GM19468 (cell line): ENCODE results near the gene COL5A1.

Experiments used
- ATAC-seq: cut with Tn5 transposase; IDR thresholded peaks from one replicate; pipeline ENCODE4 v1.9.1; 2021; ENCODE audit warnings: mild to moderate bottlenecking, moderate library complexity, moderate number of reproducible peaks; ENCODE audit not compliant: unreplicated experiment; ENCODE audit errors: extremely low read depth

Gene COL5A1

DNA sequence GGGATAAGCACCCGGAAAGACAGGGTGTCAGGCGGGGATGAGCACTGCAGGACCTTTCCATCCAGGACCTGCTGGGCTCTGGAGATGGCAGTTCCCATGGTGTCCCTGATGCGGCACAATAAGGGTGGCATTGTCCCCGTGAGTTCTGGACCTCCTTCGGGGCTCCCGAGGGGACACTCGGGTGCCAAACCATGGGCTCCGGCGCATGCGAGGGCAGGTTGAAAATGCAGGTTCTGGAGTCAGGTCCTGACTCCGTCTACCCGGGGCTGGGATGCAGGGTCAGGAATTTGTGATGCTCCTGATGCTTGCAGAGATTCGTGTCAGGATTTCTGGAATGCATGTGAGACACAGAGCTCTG is 239.7 kb downstream of the COL5A1 start:
- no peak for ATAC-seq

GRCh38 chr9:134882204-134882785 is 240.7 kb downstream of the COL5A1 start:
- ATAC-seq = no peak

DNA sequence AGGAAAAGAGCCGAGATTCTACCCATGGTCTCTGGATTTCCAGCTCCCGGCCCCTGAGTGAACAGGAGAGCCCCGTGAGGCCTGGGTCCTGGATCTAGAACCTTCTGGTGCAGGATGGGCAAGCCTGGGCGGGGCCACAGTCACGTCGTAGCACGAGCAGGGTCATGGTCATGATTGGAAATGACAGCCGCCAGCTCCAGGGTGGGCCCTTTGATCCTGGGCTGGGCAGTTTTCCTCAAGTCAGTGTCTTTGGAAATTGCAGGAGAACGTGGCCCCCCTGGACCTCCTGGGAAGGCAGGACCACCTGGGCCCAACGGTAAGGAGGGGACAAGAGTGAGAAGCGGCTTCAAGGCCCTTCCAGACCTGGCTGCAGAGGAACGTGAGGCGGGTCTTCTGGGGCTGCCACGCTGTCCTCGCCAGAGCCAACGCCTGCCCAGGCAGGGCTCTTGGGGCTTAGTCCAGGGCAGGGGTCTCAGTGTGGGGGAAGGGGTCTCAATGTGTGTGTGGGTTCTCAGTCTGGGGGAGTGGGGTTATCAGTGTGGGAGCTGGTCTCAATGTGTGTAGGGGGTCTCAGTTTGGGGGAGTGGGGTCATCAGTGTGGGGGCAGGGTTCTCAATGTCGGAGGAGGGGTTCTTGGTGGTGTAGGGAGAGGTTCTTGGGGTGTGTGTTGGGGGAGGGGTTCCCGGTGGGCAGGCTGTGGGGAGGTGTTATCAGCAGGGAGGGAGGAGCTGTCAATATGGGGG is 241.6 kb downstream of the COL5A1 start:
- ATAC-seq = no peak

DNA sequence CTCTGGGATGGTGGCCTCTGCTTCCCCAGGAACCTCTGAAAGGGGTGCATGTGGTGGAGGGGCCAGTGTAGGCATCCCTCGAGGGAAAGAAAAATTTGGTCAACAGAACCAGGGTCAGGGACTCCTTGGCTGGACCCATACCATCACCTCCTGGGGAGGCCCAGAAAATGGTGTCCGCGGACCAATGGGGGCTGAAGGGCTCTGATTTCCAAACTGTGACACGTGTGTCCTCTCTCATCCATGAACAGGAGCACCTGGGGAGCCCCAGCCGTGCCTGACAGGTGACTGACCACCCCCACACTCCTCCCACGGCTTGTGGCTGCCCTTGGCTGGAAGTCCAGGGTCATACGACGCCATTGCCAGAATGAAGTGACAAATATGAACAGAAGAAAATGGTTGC is 242.9 kb downstream of the COL5A1 start:
- no peak for ATAC-seq

DNA sequence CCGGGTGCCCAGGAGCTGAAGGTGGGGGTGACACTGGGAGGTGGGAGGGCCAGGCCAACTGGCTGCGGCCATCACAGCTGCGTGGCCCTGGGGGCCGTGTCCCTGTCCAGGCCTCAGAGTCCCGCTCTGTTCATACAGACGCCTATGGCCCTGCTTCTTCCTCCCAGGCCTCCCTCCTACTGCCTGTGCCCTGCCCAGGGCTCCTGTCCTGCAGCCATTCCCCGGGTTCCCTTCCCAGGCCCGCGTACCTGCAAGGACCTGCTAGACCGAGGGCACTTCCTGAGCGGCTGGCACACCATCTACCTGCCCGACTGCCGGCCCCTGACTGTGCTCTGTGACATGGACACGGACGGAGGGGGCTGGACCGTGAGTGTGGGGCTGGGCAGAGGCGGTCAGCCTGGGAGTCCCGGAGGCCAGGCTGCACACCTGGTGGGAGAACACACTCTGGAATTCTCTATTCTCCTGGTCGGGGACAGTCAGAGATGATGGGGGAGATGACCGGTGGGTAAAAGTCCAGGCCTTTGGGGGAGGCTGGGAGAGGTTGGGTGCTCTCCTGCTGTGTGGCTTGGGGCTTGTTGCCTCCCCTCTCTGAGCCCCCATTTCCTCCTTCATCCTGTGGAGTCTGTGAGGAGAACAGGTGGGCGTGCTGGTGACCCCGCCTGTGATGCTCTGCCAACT is 243.5 kb downstream of the COL5A1 start:
- ATAC-seq = no peak

GRCh38 chr9:134885679-134886412 is 244.2 kb downstream of the COL5A1 start:
- no peak for ATAC-seq

GRCh38 chr9:134886413-134886913 is 244.9 kb downstream of the COL5A1 start:
- no peak for ATAC-seq

DNA sequence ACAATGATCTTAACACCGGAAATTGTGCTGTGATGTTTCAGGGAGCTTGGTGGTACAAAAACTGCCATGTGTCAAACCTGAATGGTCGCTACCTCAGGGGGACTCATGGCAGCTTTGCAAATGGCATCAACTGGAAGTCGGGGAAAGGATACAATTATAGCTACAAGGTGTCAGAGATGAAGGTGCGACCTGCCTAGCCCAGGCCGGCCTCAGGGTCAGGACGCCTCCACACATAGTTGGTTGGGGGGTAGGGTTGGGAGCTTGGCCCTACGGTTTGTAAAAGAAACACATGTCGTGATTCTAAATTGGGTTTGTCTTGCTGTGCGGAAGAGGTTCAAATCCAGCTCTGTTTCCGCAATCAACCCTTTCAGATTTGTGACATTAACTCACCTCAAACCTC is 245.6 kb downstream of the COL5A1 start:
- ATAC-seq = no peak

- no peak for ATAC-seq
These were observed 246.3 kb downstream of the COL5A1 start for GRCh38 chr9:134887686-134888602.

GRCh38 chr9:134888603-134889190 is 247.1 kb downstream of the COL5A1 start:
- ATAC-seq = no peak

GRCh38 chr9:134889386-134890154 is 248.0 kb downstream of the COL5A1 start:
- no peak for ATAC-seq

- no peak for ATAC-seq
These were observed 248.5 kb downstream of the COL5A1 start for GRCh38 chr9:134890155-134890495.

DNA sequence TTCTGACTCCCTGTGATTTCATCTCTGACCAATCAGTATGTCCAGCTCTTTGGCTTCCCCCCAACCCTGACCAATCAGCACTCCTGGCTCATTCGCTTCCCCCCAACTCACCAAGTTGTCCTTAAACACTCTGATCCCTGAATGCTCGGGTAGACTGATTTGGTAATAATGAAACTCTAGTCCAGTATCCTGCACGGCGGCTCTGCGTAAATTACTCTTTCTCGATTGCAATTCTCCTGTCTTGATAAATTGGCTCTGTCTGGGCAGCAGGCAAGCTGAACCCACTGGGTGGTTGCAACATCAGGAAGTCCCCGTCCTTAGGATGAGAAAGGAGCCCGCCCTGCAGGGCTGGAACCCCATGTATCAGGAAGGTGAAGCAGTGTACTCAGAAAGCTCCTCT is 249.4 kb downstream of the COL5A1 start:
- ATAC-seq = no peak

DNA sequence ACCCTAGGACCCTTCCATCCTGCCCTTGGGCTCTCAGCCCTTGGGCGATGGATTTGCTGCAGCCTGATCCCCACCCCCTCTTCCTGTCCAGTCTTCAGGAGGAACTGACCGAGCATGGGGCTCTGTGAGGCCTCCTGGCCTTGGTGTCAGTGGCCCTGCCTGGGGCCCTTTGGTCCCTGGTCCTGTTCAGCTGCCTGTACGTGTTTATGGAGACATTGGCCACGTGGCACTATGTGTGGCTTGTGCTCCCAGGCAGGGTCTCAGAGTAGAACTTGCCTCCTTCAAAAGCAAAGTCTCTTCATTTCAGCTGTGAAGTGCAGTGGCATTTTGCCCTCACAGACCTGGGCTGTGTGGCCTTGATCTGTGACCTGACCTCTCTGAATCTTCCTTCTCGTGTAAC is 250.1 kb downstream of the COL5A1 start:
- ATAC-seq = no peak

DNA sequence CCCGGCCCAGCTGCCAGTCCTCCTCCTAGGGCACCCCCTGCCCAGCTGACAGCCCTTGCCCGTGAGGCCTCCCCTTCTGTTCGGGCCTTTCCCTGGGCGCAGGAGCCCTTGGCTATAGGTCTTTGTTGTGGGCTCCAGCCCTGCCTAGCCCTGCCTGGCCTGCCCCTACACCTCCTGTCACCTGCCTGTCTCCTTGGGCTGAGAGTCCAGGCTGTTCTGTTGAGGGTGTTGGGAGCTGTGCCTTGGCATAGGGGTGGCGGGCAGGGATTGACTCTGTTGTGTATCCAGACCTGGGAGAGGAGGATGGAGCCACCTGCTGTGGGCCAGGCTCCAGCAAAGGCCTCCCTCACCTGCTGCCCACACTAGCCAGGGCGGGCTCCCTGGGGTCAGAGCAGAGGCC is 250.6 kb downstream of the COL5A1 start:
- ATAC-seq = no peak

GRCh38 chr9:134892820-134893420 is 251.3 kb downstream of the COL5A1 start:
- ATAC-seq = no peak
